ENCODE data around the gene ETS1.

Gene ETS1

GRCh38 chr11:128416976-128417375, 170.4 kb downstream of the ETS1 start:
- Histone ChIP-seq H3K27ac (ENCODE audit: low read depth, low read length) (peak overlapping the region; percentile 48), H3K4me1 (ENCODE audit: control insufficient read depth, insufficient read depth, low read length, unreplicated experiment) (peaks cover 37% of the 10 kb centered on the region), H3K36me3 (ENCODE audit: insufficient read depth, low read length) (no peaks in the 10 kb centered on the region), H2AFZ (ENCODE audit: low read length, unreplicated experiment) (peak overlapping the region; percentile 11), H3K79me2 (ENCODE audit: control insufficient read depth, insufficient read depth, low read length, unreplicated experiment) (no peaks in the 10 kb centered on the region), H3K27me3 (ENCODE audit: insufficient read depth, low read length) (no peaks in the 10 kb centered on the region), H3K4me3 (ENCODE audit: low read depth, low read length) (no peak overlapping the region)

GRCh38 chr11:128415539-128415938, 171.8 kb downstream of the ETS1 start:
- no peak overlapping the region for H3K4me3 ChIP-seq (ENCODE audit: low read depth, low read length)
- H3K79me2 ChIP-seq (ENCODE audit: control insufficient read depth, insufficient read depth, low read length, unreplicated experiment), result no peaks in the 10 kb centered on the region
- H3K36me3 ChIP-seq (ENCODE audit: insufficient read depth, low read length), result no peaks in the 10 kb centered on the region
- H3K4me1 ChIP-seq (ENCODE audit: control insufficient read depth, insufficient read depth, low read length, unreplicated experiment), result peaks cover 24% of the 10 kb centered on the region
- no peaks in the 10 kb centered on the region for H3K27me3 ChIP-seq (ENCODE audit: insufficient read depth, low read length)
- no peak overlapping the region for H3K27ac ChIP-seq (ENCODE audit: low read depth, low read length)
- H2AFZ ChIP-seq (ENCODE audit: low read length, unreplicated experiment), result no peak overlapping the region

- Histone ChIP-seq H3K36me3 (ENCODE audit: insufficient read depth, low read length) (no peaks in the 10 kb centered on the region), H3K27ac (ENCODE audit: low read depth, low read length) (no peak overlapping the region), H3K79me2 (ENCODE audit: control insufficient read depth, insufficient read depth, low read length, unreplicated experiment) (no peaks in the 10 kb centered on the region), H3K4me1 (ENCODE audit: control insufficient read depth, insufficient read depth, low read length, unreplicated experiment) (peaks cover 38% of the 10 kb centered on the region), H3K4me3 (ENCODE audit: low read depth, low read length) (no peak overlapping the region), H2AFZ (ENCODE audit: low read length, unreplicated experiment) (no peak overlapping the region), H3K27me3 (ENCODE audit: insufficient read depth, low read length) (no peaks in the 10 kb centered on the region)
Observed at GRCh38 chr11:128412847-128413791, 174.2 kb downstream of the ETS1 start.

- Histone ChIP-seq H3K79me2 (ENCODE audit: control insufficient read depth, insufficient read depth, low read length, unreplicated experiment) (no peaks in the 10 kb centered on the region), H3K4me1 (ENCODE audit: control insufficient read depth, insufficient read depth, low read length, unreplicated experiment) (peaks cover 37% of the 10 kb centered on the region), H2AFZ (ENCODE audit: low read length, unreplicated experiment) (no peak overlapping the region), H3K36me3 (ENCODE audit: insufficient read depth, low read length) (no peaks in the 10 kb centered on the region), H3K27ac (ENCODE audit: low read depth, low read length) (no peak overlapping the region), H3K4me3 (ENCODE audit: low read depth, low read length) (no peak overlapping the region), H3K27me3 (ENCODE audit: insufficient read depth, low read length) (no peaks in the 10 kb centered on the region)
Observed at GRCh38 chr11:128411812-128412211, 175.5 kb downstream of the ETS1 start.

GRCh38 chr11:128411150-128411549, 176.2 kb downstream of the ETS1 start:
- H3K36me3 ChIP-seq (ENCODE audit: insufficient read depth, low read length), result no peaks in the 10 kb centered on the region
- H2AFZ ChIP-seq (ENCODE audit: low read length, unreplicated experiment), result no peak overlapping the region
- H3K27ac ChIP-seq (ENCODE audit: low read depth, low read length), result no peak overlapping the region
- peaks cover 35% of the 10 kb centered on the region for H3K4me1 ChIP-seq (ENCODE audit: control insufficient read depth, insufficient read depth, low read length, unreplicated experiment)
- H3K27me3 ChIP-seq (ENCODE audit: insufficient read depth, low read length), result no peaks in the 10 kb centered on the region
- no peak overlapping the region for H3K4me3 ChIP-seq (ENCODE audit: low read depth, low read length)
- no peaks in the 10 kb centered on the region for H3K79me2 ChIP-seq (ENCODE audit: control insufficient read depth, insufficient read depth, low read length, unreplicated experiment)

- Histone ChIP-seq H3K27me3 (ENCODE audit: insufficient read depth, low read length) (no peaks in the 10 kb centered on the region), H3K4me1 (ENCODE audit: control insufficient read depth, insufficient read depth, low read length, unreplicated experiment) (peaks cover 35% of the 10 kb centered on the region), H3K79me2 (ENCODE audit: control insufficient read depth, insufficient read depth, low read length, unreplicated experiment) (no peaks in the 10 kb centered on the region), H3K36me3 (ENCODE audit: insufficient read depth, low read length) (no peaks in the 10 kb centered on the region), H3K27ac (ENCODE audit: low read depth, low read length) (peak overlapping the region; percentile 68; the same call in 1 of the 2 replicates), H2AFZ (ENCODE audit: low read length, unreplicated experiment) (no peak overlapping the region), H3K4me3 (ENCODE audit: low read depth, low read length) (0 out of 2 replicates have a peak overlapping the region, but pooled peaks have one; percentile 4)
Observed at GRCh38 chr11:128409476-128409875, 177.9 kb downstream of the ETS1 start.

All from ACC112 (cell line).